ENCODE results near the gene DCUN1D2.

DCUN1D2 gene

DNA sequence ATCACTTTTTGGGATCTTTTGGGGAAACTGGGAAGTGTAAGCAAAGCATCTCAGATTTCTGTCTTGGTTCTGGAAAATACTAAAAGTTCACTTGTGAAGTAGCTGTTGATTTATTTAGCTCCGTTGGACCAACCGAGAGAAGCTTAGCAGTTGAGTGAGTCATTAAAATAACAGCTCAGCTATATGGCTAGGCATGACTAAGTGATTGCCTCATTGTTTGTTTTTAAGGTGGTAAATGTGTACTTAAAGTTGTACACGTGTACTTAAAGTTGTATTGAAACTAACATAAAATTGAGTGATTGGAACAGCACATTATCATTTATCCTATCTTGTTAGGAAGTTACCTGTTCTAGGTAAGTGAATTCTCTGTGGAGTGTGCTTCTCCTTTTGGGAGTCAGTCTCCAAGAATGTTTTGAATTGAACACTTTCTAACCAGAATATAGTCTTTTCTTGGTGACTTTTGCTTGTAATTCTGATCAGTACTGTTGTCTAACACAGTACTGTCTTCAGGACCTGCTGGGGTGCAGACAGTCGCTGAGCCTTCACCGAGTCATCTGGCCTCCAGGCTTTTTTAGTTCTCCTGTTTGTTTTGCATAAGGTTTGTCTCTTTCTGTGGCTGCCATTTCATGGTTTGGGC is 2.9 kb upstream of the DCUN1D2 start:
- peak; percentile 93 for DNase-seq (ENCODE audit: low read depth, low spot score)
- peak overlapping the region; percentile 45 for H3K4me3 ChIP-seq (ENCODE audit: low read depth, low read length)
- ChIA-PET CTCF (interaction anchor here (1.2 to 1.9 kb wide), 2 partner anchors 69 to 95 kb away, joined by 3 to 7 read pairs; no protein-coding TSS in a partner anchor), POLR2A (no interaction called here)
- TF ChIP-seq, protein P1, sequence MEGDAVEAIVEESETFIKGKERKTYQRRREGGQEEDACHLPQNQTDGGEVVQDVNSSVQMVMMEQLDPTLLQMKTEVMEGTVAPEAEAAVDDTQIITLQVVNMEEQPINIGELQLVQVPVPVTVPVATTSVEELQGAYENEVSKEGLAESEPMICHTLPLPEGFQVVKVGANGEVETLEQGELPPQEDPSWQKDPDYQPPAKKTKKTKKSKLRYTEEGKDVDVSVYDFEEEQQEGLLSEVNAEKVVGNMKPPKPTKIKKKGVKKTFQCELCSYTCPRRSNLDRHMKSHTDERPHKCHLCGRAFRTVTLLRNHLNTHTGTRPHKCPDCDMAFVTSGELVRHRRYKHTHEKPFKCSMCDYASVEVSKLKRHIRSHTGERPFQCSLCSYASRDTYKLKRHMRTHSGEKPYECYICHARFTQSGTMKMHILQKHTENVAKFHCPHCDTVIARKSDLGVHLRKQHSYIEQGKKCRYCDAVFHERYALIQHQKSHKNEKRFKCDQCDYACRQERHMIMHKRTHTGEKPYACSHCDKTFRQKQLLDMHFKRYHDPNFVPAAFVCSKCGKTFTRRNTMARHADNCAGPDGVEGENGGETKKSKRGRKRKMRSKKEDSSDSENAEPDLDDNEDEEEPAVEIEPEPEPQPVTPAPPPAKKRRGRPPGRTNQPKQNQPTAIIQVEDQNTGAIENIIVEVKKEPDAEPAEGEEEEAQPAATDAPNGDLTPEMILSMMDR (IDR thresholded peaks at IDR 0.05; ENCODE audit: insufficient read depth, low read length, missing control alignments): no peak

DNA sequence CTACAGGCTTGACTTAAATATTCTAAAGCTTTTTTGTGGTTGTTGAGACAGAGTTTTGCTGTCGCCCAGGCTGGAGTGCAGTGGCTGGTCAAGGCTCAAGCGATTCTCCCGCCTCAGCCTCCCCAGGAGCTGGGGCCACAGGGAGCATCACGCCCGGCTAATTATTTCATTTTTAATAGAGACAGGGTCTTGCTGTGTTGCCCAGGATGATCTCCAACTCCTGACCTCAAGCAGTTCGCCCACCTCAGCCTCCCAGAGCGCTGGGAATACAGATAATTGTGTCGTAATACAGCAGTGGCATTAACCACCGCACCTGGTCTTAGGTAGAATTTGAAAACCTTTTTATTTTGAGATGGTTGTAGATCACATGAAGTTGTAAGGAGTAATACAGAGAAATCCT is 1.5 kb upstream of the DCUN1D2 start:
- POLR2A ChIA-PET: no interaction called here
- TF ChIP-seq, protein P1 (IDR thresholded peaks at IDR 0.05; ENCODE audit: insufficient read depth, low read length, missing control alignments): no peak
- DNase-seq (ENCODE audit: low read depth, low spot score): no peak
- H3K4me3 ChIP-seq (ENCODE audit: low read depth, low read length): peak overlapping the region; percentile 75
- CTCF ChIA-PET: no interaction called here

DNA sequence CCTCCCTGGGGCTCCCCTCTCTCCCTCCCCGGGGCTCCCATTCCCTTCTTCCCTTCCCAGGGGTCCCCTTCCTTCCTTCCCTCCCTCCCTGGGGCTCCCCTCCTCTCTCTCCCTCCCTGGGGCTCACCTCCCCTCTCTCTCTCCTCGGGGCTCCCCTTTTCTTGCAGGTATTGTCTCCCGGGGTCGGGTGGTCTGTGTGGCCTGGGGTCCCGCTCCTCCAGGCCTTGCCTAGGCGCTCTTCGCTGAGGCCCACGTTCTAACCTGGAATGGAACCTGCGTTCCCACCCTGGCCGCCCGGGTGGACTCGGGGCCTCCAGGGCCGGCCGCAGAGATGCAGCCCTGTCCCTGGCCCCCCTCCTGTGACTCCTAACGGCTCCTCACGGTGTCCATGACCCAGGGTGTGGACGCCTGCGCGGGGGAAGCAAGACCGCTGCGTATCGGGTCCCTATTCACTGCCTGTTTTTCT is 940 bp upstream of the DCUN1D2 start:
- ChIA-PET POLR2A (no interaction called here), CTCF (no interaction called here)
- H3K4me3 ChIP-seq (ENCODE audit: low read depth, low read length): peak overlapping the region; percentile 75
- DNase-seq (ENCODE audit: low read depth, low spot score): no peak
- TF ChIP-seq, protein P1 (IDR thresholded peaks at IDR 0.05; ENCODE audit: insufficient read depth, low read length, missing control alignments): no peak

DNA sequence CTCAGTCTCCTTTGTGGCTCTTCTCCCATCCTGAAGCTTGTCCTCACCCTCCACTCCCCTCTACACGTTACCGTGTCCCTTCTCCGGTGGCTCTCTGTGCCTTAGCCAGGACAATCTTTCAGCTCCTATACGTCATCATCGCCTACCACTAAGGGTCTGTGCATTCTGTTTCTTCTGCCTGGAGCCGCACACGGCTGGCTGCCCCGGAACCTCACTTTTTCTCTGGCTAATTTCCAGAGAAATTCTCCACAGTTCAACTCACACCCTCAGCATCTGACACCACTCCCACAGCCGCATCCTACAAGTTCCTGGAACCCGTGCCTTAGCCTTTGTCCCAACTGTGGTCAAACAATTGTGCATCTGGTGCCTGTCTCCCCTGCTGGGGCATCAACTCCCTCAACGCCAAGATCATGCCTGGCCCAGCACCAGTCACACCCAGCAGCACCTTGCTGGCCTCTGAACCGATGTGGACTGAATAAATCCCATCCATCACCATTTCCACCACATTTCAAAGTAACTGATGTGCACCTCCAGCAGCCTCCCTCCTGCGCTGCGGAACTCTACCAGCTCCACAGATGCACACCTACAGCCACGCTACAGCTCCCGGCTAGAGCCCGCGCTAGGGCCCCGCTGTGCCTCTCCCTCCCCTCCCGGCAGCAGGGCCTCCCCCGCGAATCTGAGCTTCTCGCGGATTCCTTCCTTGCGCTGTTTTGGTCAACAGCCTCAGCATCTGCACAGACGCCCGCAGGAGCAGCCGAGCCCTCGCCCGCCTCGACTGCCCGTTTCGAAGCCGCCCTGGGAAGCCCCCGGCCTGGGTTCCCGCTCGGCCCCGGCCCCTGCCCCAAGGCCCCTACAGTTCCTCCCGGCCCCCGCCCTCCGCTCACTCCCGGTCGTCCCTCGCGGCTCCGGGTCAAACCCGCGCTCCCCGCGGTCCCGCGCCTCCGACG is 689 bp downstream of the DCUN1D2 start:
- ChIA-PET CTCF (interaction anchor here (0.8 to 1.6 kb wide), 6 partner anchors 10 to 39 kb away, joined by 3 to 4 read pairs (median 3); no protein-coding TSS in a partner anchor), POLR2A (interaction anchor here (0.6 to 1.0 kb wide), 2 partner anchors 12 to 165 kb away, joined by 3 read pairs; no protein-coding TSS in a partner anchor)
- TF ChIP-seq, protein P1 (IDR thresholded peaks at IDR 0.05; ENCODE audit: insufficient read depth, low read length, missing control alignments): no peak
- peak overlapping the region; percentile 73 for H3K4me3 ChIP-seq (ENCODE audit: low read depth, low read length)
- DNase-seq (ENCODE audit: low read depth, low spot score): no peak

DNA sequence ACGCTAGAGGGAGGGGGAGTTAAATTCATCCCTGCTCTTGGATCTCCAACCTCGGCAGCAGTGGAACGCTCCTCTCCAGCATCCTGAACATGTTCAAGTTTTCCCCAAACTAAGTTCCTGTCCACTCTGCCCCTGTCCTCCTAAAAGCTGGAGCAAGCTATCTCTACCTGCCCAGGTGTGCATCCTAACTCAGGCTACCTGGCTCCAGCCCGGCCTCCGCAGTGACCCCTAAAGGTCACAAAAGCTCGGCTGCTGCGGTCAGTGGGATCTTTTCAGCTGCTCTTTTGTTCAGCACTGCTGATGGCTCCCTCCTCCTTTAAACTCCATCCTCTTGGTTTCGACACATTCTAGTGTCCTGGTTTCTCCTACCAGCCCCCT is 1.4 kb downstream of the DCUN1D2 start:
- ChIA-PET CTCF (interaction anchor here (0.8 to 1.5 kb wide), 4 partner anchors 9 to 38 kb away, joined by 3 to 4 read pairs (median 3); no protein-coding TSS in a partner anchor), POLR2A (no interaction called here)
- DNase-seq (ENCODE audit: low read depth, low spot score): no peak
- peak overlapping the region; percentile 73 for H3K4me3 ChIP-seq (ENCODE audit: low read depth, low read length)
- TF ChIP-seq, protein P1 (IDR thresholded peaks at IDR 0.05; ENCODE audit: insufficient read depth, low read length, missing control alignments): no peak

DNA sequence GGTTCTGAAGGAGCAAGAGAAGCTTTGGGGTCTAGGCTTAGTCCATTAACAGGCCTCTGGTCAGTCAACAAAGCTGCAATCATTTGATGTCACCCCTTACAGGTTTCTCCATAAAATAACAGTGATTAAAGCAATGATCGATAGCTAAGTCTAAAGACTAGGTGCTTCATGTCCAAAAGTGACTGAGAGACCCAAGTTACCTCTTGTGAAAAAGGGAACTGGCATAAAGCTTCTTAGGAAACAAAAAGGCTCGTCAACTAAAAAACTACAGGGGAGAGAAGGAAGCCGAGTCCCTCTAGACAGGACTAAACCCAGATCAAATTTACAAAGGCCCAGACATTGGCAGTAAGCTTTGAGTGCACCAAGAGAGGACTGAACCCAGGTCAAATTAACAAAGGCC is 2.2 kb downstream of the DCUN1D2 start:
- no peak for DNase-seq (ENCODE audit: low read depth, low spot score)
- ChIA-PET POLR2A (no interaction called here), CTCF (interaction anchor here (0.7 to 1.7 kb wide), 4 partner anchors 10 to 74 kb away, joined by 3 to 5 read pairs (median 4); no protein-coding TSS in a partner anchor)
- no peak overlapping the region; the same call in 1 of the 2 replicates for H3K4me3 ChIP-seq (ENCODE audit: low read depth, low read length)
- TF ChIP-seq, protein P1 (IDR thresholded peaks at IDR 0.05; ENCODE audit: insufficient read depth, low read length, missing control alignments): no peak
